Occipital lobe (tissue), 2 donors: Measurements from ENCODE around the gene MVB12B. TPM values are rescaled to one million over a fixed set of nuclear protein-coding genes. Genes with fewer than 3 reads are reported as not detected.

ENCODE experiments used
- DNase-seq: peaks from one replicate; lab custom pipeline; 2025; lab: John Stamatoyannopoulos, UW
- total RNA-seq: library from RNA; depleted of rRNA; stranded (reverse); fragments of >200 nt; gene quantifications from one replicate; pipeline ENCODE4 v1.2.3, GENCODE V29; 2014

MVB12B gene
- total RNA-seq, 1 donor from 2014 or later: 28.7 TPM

GRCh38 chr9:126303488-126303887 lies 23.1 kb upstream of the MVB12B start:
- no peak for DNase-seq

DNA sequence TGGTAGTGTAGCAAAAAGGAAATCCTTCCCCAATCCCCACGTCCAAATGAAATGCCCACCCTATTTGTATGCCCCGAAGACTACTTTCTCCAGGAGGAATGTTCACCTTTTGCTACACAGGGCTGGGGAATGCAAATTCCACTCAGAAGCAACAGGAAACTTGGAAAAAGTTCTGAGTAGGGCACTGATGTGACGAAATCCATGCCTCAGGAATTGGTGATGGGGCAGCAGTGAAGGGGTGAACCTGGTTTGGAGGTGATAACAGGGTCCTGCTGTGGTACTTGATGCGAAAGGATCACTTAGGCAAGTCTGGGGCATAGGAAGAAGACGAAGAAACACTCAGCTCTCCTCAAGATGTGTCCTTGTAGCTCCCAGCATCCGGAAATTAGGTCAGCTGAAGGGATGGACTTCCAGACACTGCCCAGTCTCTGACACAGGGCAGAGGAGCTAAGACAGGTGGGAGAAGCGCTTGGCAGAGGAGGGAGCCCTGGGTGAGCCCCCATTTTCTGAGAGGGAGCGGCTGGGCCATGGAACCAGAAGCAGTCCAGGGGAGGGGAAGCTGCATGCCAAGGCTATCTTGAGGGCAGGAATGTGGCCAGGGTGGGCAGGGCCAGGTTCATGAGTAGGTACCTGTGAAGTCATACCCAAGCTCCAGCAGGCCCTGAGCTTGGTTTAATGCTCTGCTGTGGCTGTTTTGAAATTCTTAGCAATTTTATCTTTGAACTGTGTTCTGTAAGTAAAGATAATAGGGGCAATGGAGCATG lies 22.2 kb upstream of the MVB12B start:
- DNase-seq: no peak

- DNase-seq: no peak
These were observed 21.7 kb upstream of the MVB12B start for GRCh38 chr9:126304971-126305320.

DNA sequence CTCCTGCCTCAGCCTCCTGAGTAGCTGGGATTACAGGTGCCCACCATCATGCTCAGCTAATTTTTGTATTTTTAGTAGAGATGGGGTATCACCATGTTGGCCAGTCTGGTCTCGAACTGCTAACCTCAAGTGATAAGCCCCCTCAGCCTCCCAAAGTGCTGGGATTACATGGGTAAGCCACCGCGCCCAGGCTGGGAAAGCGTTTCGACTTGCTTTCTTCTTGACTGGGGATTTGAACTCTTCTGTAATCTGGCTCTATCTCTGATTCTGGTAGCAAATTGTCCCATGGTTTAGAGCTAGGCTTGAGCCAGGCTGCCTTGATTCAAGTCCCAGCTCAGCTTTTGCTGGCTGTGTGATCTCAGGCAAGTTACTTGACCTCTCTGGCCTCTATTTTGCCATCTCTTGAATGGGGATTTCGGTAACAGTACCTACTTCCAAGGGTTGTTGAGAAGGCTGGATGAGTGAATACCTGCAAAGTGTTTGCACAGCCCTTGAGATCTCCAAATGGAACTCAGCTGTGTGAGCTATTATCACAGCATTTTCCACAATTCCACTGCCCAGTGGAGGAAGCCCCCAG lies 20.5 kb upstream of the MVB12B start:
- DNase-seq: no peak

- DNase-seq: peak; percentile 75
These were observed 19.1 kb upstream of the MVB12B start for GRCh38 chr9:126307322-126308061.

GRCh38 chr9:126309427-126310189 lies 17.0 kb upstream of the MVB12B start:
- DNase-seq: no peak

- DNase-seq: no peak
These were observed 13.8 kb upstream of the MVB12B start for GRCh38 chr9:126312584-126313551.

- DNase-seq: no peak
These were observed 10.5 kb upstream of the MVB12B start for GRCh38 chr9:126316085-126316655.

GRCh38 chr9:126317513-126317912 lies 9.1 kb upstream of the MVB12B start:
- DNase-seq: no peak

- DNase-seq: no peak
These were observed 7.8 kb upstream of the MVB12B start for GRCh38 chr9:126318858-126319257.

DNA sequence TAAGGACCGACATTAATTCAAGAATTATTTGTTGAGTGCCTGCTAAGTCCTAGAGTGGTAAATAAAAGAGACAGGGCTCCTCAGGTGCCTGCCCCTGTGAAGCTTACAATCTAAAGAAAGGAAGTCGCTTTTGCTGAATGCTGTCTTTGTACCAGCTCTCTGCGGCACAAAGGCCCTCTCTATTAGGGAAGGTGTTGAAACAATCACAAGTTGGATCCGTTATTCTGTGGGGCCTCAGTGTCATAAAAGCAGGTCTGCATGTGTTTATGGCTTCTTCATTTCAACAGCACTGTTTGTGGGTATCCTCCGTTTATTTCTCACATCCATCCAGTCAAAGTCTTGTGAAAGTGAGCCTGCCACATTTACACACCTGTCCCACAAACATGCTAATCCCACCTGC lies 7.0 kb upstream of the MVB12B start:
- DNase-seq: no peak

GRCh38 chr9:126320158-126320922 lies 6.3 kb upstream of the MVB12B start:
- DNase-seq: no peak

- DNase-seq: no peak
These were observed 4.9 kb upstream of the MVB12B start for GRCh38 chr9:126321742-126322141.

- DNase-seq: no peak
These were observed 808 bp upstream of the MVB12B start for GRCh38 chr9:126325821-126326220.

DNA sequence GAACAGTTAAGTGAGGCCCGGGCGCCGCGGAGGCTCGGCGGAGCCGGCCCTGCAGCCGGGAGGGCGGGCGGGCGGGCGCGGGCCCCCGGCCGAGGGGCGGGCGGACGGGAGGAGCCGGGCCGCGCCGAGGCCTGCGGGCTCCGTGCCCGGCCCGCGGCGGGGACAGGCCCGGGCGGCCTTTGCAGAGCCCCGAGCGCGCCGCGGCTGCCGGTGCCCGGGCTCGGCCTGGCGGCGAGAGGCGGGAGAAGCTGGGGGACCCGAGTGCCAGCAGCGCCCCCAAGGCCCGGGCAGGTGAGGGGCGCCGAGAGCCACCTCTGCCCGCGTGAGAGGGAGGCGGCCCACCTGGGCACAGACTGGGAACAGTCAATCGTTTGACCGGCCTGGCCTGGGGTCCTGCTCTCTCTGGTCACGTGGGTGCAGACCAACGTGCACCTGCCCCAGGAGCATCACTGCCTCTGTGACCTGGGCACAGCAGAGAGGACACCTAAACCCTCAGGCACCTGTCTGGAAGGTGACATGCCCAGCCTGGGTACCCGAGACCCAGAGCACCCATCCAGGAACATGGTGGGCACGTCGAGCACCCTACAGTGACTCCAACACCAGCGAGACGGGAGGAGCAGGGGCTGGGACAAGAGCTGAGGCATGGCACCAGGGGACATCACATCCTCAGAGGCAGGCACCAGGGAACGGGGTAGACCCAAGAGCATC lies 531 bp downstream of the MVB12B start:
- DNase-seq: no peak

- no peak for DNase-seq
These were observed 1.1 kb downstream of the MVB12B start for GRCh38 chr9:126327714-126328185.

DNA sequence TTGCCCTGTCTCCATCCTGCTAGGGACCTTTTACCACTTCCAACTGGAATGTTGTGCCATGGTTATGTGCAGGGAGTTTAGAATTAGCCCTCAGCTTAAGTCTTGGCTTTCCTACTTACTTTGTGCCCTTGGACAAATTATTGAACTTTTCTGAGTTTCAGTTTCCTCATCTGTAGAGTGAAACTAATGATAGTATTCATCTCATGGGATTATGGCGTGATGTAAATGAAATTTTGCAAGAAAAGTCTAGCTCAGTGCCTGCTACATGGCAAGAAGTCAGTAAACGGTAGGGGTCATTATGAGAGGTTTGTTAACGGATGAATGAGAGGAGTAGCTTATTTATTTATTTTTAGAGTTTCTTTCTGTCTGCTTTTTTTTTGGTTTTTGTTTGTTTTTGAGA lies 1.8 kb downstream of the MVB12B start:
- DNase-seq: no peak

DNA sequence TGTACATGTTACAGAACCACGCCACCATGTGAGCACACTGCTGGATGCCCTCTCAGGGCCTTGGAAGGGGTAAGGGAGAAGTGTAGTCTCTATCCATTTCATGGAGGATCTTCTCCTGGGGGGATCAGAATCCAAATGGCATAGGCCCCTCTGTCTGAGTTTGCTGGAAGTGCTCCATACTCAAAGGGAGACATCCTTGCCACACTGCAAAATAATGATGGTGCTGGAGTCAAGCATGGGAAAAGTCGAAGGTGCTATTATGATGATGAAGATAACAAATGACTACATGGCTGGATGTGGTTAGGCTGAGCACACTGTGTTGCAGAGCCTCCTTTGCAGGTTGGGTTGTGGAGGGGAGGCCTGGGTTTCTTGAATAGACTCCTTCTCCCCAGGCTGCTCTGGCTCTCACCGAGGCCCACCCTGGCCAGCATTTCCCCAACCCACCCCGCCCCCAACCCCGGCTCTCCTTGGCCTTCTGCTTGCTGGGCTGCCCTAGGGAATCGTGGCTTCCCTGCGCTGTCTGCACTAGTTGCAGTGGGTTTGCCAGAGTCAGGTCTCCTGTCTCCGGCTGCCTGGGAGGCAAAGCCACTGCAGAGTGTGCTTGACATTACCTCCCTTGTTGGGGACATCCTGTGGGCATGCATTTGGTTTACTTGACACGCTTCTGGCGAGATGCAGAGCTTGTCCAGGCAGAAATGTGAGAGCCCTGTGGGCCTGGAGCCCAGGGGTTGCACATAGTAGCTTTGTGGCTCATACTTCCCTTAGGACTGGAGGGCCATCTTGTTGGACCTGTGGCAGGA lies 3.0 kb downstream of the MVB12B start:
- DNase-seq: no peak
